ENCODE measurements around the gene SEMA4B. TPM values are rescaled to one million over a fixed set of nuclear protein-coding genes. Genes with fewer than 3 reads are reported as not detected.
"Not testable (repeated sequence)": the region's sequence is repeated elsewhere in the genome, so short reads cannot be mapped to it uniquely, and the experiment has no call there.

SEMA4B gene
- total RNA-seq, 1 donor from 2014 or later = 48.7 TPM

DNA sequence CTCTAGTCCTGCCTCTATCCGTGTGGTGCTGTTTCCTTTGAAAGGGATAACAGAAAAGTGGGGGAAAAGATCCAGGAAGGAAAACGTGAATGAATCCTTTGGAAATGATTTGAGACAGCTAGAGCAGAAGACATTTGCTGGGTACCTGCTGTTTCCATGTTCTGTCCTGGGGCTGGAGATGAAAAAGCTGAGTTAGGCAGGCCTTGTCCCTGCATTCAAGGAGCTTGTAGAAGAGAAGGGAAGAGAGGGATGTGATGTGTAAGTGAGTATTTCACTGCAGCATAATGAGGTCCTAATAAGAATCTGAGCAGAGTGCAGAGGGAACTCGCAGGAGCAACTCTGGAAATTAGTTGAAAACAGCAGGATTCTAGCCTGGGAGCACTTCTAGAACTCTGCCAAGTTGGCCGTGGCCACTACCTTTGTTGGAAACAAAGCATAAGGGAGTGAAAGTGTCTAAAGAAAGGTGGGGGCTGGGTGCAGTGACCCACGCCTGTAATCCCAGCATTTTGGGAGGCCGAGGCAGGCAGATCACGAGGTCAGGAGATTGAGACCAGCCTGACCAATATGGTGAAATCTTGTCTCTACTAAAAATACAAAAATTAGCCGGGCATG, 13.8 kb upstream of the SEMA4B start:
- intact Hi-C loops (cut with DNase I) = no loop called here
- no peak for ATAC-seq
- Histone ChIP-seq H3K27me3 (no peaks in the 10 kb centered on the region), H3K4me3 (no peak overlapping the region), H3K36me3 (no peaks in the 10 kb centered on the region), H3K9me3 (no peaks in the 10 kb centered on the region), H3K4me1 (peaks cover 31% of the 10 kb centered on the region), H3K27ac (no peak overlapping the region)
- TF ChIP-seq, protein P1, sequence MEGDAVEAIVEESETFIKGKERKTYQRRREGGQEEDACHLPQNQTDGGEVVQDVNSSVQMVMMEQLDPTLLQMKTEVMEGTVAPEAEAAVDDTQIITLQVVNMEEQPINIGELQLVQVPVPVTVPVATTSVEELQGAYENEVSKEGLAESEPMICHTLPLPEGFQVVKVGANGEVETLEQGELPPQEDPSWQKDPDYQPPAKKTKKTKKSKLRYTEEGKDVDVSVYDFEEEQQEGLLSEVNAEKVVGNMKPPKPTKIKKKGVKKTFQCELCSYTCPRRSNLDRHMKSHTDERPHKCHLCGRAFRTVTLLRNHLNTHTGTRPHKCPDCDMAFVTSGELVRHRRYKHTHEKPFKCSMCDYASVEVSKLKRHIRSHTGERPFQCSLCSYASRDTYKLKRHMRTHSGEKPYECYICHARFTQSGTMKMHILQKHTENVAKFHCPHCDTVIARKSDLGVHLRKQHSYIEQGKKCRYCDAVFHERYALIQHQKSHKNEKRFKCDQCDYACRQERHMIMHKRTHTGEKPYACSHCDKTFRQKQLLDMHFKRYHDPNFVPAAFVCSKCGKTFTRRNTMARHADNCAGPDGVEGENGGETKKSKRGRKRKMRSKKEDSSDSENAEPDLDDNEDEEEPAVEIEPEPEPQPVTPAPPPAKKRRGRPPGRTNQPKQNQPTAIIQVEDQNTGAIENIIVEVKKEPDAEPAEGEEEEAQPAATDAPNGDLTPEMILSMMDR (IDR thresholded peaks at IDR 0.05) = no peak
- no peak for DNase-seq

DNA sequence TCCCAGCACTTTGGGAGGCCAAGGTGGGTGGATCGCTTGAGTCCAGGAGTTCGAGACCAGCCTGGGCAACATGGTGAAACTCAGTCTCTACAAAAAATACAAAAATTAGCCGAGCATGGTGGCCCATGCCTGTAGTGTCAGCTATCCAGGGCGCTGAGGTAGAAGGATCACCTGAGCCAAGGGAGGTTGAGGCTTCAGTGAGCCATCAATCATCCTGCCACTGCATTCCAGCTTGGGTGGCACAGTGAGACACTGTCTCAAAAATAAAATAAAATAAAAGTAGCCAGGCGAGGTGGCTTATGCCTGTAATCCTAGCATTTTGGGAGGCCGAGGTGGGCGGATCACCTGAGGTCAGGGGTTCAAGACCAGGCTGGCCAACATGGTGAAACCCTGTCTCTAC, 13.1 kb upstream of the SEMA4B start:
- intact Hi-C loops (cut with DNase I); ATAC-seq; H3K9me3 ChIP-seq; H3K27ac ChIP-seq; H3K36me3 ChIP-seq; H3K4me3 ChIP-seq; DNase-seq; H3K27me3 ChIP-seq: not testable (repeated sequence)
- peaks cover 38% of the 10 kb centered on the region for H3K4me1 ChIP-seq

DNA sequence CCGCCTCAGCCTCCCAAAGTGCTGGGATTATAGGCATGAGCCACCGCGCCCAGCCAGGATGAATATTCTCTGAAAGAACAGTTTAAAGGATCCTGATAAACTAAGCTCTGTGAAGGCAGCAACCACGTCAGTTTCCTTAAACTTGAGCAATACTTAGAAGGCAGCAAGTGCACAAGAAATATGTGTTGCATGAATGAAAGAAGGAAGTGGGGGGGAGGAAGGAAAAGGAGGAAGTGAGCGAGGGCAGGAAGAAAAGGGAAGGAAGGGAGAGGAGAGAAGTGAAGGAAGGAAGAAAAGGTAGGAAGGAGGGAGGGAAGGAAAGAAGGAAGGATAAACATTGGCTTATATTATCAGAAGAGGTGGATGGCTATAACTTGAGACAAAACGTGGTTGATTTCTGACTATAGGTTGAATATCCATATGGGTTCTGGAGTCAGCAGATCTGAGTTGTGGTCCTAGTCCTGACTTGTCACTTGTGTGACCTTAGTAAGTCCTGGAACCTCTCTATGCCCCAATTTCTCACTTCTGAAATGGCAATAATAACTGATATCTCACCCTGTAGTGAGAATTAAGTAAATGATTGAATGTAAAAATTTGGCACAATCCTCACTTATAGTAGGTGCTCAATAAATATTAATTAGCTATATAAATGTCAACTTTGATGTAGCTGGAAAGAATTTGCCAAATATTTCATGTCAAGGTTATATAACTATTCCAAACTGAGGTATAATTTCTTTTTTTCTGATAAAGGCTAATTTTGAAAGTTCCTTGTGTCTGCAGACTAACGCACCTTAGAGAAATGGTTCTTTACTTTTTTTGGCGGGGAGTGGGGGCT, 12.0 kb upstream of the SEMA4B start:
- intact Hi-C loops (cut with DNase I) = no loop called here
- TF ChIP-seq, protein P1 (IDR thresholded peaks at IDR 0.05) = no peak
- DNase-seq = no peak
- peaks cover 34% of the 10 kb centered on the region for H3K4me1 ChIP-seq
- no peaks in the 10 kb centered on the region for H3K9me3 ChIP-seq
- ATAC-seq = no peak
- no peaks in the 10 kb centered on the region for H3K36me3 ChIP-seq
- H3K4me3 ChIP-seq = no peak overlapping the region
- H3K27ac ChIP-seq = no peak overlapping the region
- H3K27me3 ChIP-seq = no peaks in the 10 kb centered on the region

DNA sequence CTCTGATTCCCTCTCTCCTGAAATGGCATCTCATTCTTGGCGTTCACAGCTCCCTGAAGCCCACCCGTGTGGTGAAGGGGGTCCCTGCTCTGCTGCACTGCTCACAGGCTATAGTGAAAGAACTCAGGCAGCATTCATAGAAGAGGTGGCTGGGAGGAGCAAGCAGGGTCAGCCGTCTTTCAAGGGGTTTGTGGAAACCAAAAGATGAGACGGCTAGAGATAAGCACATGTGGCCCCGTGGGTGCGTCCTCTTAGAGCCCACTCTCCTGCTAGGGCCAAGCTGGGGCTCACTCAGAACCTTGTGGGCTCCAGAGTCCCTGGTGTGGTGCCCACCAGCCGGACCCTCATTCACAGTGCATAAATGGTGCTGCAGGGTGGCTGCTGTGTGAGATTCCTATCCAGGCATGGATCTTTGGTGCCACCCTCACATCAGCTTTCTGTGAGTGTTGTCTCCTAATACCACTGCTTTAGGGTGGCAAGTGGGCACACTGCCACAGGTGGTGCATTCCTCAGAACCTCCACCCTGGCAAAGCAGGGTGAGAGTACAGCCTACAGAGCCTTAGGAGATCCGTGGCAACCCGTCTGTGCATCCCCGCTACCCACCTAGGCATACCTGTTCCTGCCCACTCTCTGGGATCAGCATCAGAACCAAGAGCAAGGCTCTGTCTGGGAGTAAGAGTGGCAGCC, 11.2 kb upstream of the SEMA4B start:
- TF ChIP-seq, protein P1 (IDR thresholded peaks at IDR 0.05) = no peak

DNA sequence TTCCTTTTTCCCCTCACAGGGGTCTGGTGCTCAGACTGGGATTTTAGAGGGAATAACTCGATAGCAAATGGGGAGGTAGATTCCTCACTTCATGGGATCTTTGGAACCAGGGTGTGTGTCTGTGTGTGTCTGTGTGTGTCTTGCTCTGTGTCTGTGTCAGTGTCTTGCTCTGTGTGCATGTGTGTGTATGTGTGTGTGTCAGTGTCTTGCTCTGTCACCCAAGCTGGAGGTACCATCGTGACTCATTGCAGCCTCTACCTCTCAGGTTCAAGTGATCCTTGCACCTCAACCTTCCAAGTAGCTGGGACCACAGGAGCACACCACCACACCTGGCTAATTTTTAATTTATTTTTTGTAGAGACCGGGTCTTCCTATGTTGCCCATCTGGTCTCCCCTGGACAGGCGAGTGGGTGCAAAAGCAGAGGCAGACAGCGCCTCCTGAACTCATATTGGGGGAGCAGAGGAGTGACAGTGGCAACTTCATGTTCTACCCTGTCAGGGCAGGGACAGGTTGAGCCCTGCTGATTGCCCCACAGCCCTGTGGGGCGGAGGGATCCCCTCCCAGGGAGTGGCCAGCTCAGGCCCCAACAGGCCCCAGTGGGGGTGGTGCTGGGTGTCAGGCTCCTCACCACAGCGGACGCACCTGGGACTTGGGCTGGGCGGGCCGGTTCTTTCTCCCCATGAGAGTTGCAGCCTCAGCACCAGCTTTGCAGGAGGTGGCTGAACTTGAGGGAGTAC, 10.4 kb upstream of the SEMA4B start:
- H3K9me3 ChIP-seq = no peaks in the 10 kb centered on the region
- intact Hi-C loops (cut with DNase I) = no loop called here
- no peak overlapping the region for H3K27ac ChIP-seq
- ATAC-seq = peak; percentile 44
- H3K27me3 ChIP-seq = no peaks in the 10 kb centered on the region
- H3K4me1 ChIP-seq = peaks cover 30% of the 10 kb centered on the region
- DNase-seq = no peak
- no peaks in the 10 kb centered on the region for H3K36me3 ChIP-seq
- no peak overlapping the region for H3K4me3 ChIP-seq
- TF ChIP-seq, protein P1 (IDR thresholded peaks at IDR 0.05) = no peak

More for the DNA sequence above, 11.2 kb upstream of the SEMA4B start:
- DNase-seq (no peak), ATAC-seq (no peak)
- intact Hi-C loops (cut with DNase I) = no loop called here
- Histone ChIP-seq H3K27me3 (no peaks in the 10 kb centered on the region), H3K36me3 (no peaks in the 10 kb centered on the region), H3K9me3 (no peaks in the 10 kb centered on the region), H3K27ac (no peak overlapping the region), H3K4me3 (no peak overlapping the region), H3K4me1 (peaks cover 30% of the 10 kb centered on the region)
